Memory B cell (primary cell): ENCODE data around the gene EPB41L5.
A peak's percentile ranks its signal among the peaks of the same experiment; 100 is the strongest.
"Not testable (repeated sequence)": the region's sequence is repeated elsewhere in the genome, so short reads cannot be mapped to it uniquely, and the experiment has no call there.

Experiments
- ATAC-seq: fragments of 150-1000 bp; cut with Tn5 transposase; 2 replicates; pipeline ENCODE4 v1.10.0; 2021; ENCODE audit warnings: low read depth, mild to moderate bottlenecking, moderate library complexity
- DNase-seq, 2 donors: peaks; one replicate each; pipeline ENCODE4 v3.0.0; 2022; ENCODE audit warnings: low spot score in 2 of 2
- H3K27ac Mint-ChIP-seq: one replicate; pipeline ENCODE4 v1.8.0; 2022; ENCODE audit warnings: mild to moderate bottlenecking, moderate library complexity, mixed read lengths
- H3K27me3 Mint-ChIP-seq: one replicate; pipeline ENCODE4 v1.8.0; 2022; ENCODE audit warnings: mixed read lengths
- H3K36me3 Mint-ChIP-seq: one replicate; pipeline ENCODE4 v1.8.0; 2022; ENCODE audit warnings: mild to moderate bottlenecking, mixed read lengths
- H3K4me1 Mint-ChIP-seq: one replicate; pipeline ENCODE4 v1.8.0; 2022; ENCODE audit warnings: mixed read lengths
- H3K4me3 Mint-ChIP-seq: one replicate; pipeline ENCODE4 v1.8.0; 2022; ENCODE audit warnings: mild to moderate bottlenecking, moderate library complexity, mixed read lengths
- H3K9me3 Mint-ChIP-seq: one replicate; pipeline ENCODE4 v1.8.0; 2022; ENCODE audit warnings: mixed read lengths

The EPB41L5 gene

DNA sequence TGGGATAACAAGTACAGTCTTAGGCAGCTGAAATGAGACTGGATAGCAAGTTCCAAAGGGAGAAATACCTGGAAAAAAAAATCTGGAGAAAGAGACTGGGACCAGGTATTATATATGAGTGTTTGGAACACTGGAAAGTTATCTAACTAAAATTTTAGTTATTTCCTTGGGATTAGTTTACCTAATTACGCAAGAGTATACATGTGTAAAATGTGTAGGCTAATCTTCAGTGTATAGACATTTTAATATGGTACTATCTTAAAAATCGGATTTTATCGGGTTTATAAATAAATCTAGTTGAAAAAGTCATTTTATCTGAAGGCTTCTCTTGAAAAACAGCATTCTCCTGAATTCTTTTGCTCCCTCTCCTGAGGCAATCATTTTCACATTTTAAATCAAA is 3.9 kb downstream of the EPB41L5 start:
- Mint-ChIP-seq H3K4me3 (no peak overlapping the region), H3K27ac (no peak overlapping the region), H3K4me1 (peaks cover 23% of the 10 kb centered on the region), H3K36me3 (peaks cover 6% of the 10 kb centered on the region), H3K9me3 (no peaks in the 10 kb centered on the region), H3K27me3 (no peaks in the 10 kb centered on the region)
- ATAC-seq (no peak), DNase-seq (no peak)

GRCh38 chr2:120017201-120017600 is 4.3 kb downstream of the EPB41L5 start:
- Mint-ChIP-seq H3K27me3 (no peaks in the 10 kb centered on the region), H3K4me1 (peaks cover 23% of the 10 kb centered on the region)

DNA sequence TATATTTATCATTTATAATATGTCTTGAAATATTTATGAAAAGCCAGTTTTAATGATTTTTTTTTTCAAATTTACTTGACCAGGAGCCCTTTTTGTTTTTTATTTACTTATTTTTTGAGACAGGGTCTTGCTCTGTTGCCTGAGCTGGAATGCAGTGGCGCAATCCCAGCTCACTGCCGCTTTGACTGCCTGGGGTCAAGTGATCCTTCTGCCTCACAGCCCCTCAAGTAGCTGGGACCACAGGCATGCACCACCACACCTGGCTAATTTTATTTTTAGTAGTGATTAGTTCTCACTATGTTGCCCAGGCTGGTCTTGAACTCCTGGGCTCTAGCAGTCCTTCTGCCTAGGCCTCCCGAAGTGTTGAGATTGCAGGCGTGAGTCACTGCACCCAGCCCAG is 5.7 kb downstream of the EPB41L5 start:
- H3K27me3 Mint-ChIP-seq: no peaks in the 10 kb centered on the region
- ATAC-seq (no peak), DNase-seq (no peak)
- H3K27ac Mint-ChIP-seq: no peak overlapping the region
- peaks cover 15% of the 10 kb centered on the region for H3K36me3 Mint-ChIP-seq
- peaks cover 17% of the 10 kb centered on the region for H3K4me1 Mint-ChIP-seq
- H3K4me3 Mint-ChIP-seq: no peak overlapping the region
- H3K9me3 Mint-ChIP-seq: no peaks in the 10 kb centered on the region

More at GRCh38 chr2:120017201-120017600, 4.3 kb downstream of the EPB41L5 start:
- Mint-ChIP-seq H3K36me3 (peaks cover 7% of the 10 kb centered on the region), H3K9me3 (no peaks in the 10 kb centered on the region), H3K27ac (no peak overlapping the region), H3K4me3 (no peak overlapping the region)
- ATAC-seq (no peak), DNase-seq (no peak)

DNA sequence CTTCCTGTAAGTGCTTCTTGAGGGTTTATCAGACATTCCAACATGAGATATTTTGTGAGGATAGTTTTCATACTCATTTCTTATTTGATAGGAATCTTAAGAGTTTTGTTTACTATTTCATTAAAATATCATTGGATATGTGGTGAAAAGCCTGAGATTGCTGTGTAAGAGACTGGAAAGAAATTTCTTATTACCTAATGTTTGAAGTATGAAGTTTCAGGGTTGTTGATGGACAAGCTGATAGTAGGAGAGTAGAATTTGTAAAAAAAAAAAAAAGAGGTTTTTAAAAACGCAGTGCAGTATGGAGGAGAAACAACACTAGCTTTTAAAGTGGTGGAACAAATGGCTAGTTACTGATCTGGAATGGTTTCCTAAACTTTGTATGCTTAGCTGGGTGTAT is 7.7 kb downstream of the EPB41L5 start:
- no peaks in the 10 kb centered on the region for H3K27me3 Mint-ChIP-seq
- H3K4me1 Mint-ChIP-seq: peaks cover 11% of the 10 kb centered on the region
- peaks cover 26% of the 10 kb centered on the region for H3K36me3 Mint-ChIP-seq
- H3K4me3 Mint-ChIP-seq: no peak overlapping the region
- no peak overlapping the region for H3K27ac Mint-ChIP-seq
- ATAC-seq (no peak), DNase-seq (no peak)
- peaks cover 3% of the 10 kb centered on the region for H3K9me3 Mint-ChIP-seq

DNA sequence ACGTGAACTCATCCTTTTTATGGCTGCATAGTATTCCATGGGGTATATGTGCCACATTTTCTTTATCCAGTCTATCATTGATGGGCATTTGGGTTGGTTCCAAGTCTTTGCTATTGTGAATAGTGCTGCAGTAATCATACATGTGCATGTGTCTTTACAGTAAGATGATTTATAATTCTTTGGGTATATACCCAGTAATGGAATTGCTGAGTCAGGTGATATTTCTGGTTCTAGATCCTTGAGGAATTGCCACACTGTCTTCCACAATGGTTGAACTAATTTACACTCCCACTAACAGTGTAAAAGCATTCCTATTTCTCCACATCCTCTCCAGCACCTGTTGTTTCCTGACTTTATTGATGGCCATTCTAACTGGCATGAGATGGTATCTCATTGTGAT is 9.6 kb downstream of the EPB41L5 start:
- not testable (repeated sequence) for H3K27me3 Mint-ChIP-seq, H3K9me3 Mint-ChIP-seq, H3K4me3 Mint-ChIP-seq, H3K27ac Mint-ChIP-seq, DNase-seq, H3K4me1 Mint-ChIP-seq, ATAC-seq
- H3K36me3 Mint-ChIP-seq: peaks cover 32% of the 10 kb centered on the region

- Mint-ChIP-seq H3K9me3 (peaks cover 3% of the 10 kb centered on the region), H3K4me1 (peaks cover 4% of the 10 kb centered on the region), H3K36me3 (peaks cover 36% of the 10 kb centered on the region), H3K27ac (no peak overlapping the region), H3K27me3 (no peaks in the 10 kb centered on the region), H3K4me3 (no peak overlapping the region)
- DNase-seq (no peak), ATAC-seq (no peak)
Measured at GRCh38 chr2:120026890-120027289, 14.0 kb downstream of the EPB41L5 start.

DNA sequence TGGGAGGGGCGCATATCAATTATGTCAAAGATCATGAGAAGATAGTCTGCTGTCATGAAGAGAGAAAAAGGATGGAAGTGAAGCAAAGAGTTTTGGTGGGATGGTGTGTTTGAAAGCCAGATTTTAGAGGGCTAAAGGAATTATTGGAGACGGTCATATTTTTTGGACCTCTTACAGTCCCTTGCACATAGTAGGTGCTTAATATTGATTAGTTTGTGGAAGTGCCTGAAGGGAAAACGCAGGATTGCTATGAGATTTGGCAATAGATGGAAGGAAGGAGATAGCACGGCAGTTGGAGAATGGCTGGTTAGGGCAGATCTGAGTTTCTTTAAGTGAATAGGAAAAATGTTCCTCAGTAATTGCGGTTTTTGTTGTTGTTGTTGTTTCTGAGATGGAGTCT is 15.9 kb downstream of the EPB41L5 start:
- Mint-ChIP-seq H3K4me3 (no peak overlapping the region), H3K27ac (no peak overlapping the region), H3K36me3 (peaks cover 24% of the 10 kb centered on the region), H3K27me3 (no peaks in the 10 kb centered on the region), H3K9me3 (peaks cover 3% of the 10 kb centered on the region), H3K4me1 (peaks cover 4% of the 10 kb centered on the region)
- ATAC-seq (no peak), DNase-seq (no peak)

GRCh38 chr2:120029672-120030640 is 17.1 kb downstream of the EPB41L5 start:
- ATAC-seq (no peak), DNase-seq (no peak)
- peaks cover 6% of the 10 kb centered on the region for H3K4me1 Mint-ChIP-seq
- H3K27ac Mint-ChIP-seq: no peak overlapping the region
- H3K9me3 Mint-ChIP-seq: peaks cover 3% of the 10 kb centered on the region
- H3K4me3 Mint-ChIP-seq: no peak overlapping the region
- H3K36me3 Mint-ChIP-seq: peaks cover 19% of the 10 kb centered on the region
- no peaks in the 10 kb centered on the region for H3K27me3 Mint-ChIP-seq

- H3K4me3 Mint-ChIP-seq: no peak overlapping the region
- H3K4me1 Mint-ChIP-seq: peaks cover 5% of the 10 kb centered on the region
- H3K27ac Mint-ChIP-seq: no peak overlapping the region
- peaks cover 2% of the 10 kb centered on the region for H3K9me3 Mint-ChIP-seq
- no peaks in the 10 kb centered on the region for H3K27me3 Mint-ChIP-seq
- ATAC-seq (no peak), DNase-seq (no peak)
- peaks cover 12% of the 10 kb centered on the region for H3K36me3 Mint-ChIP-seq
Measured at GRCh38 chr2:120032297-120032696, 19.4 kb downstream of the EPB41L5 start.

- no peak for ATAC-seq
- DNase-seq: no peak
- Mint-ChIP-seq H3K36me3 (peaks cover 11% of the 10 kb centered on the region), H3K9me3 (peaks cover 4% of the 10 kb centered on the region), H3K4me3 (no peak overlapping the region), H3K27me3 (no peaks in the 10 kb centered on the region), H3K4me1 (peaks cover 7% of the 10 kb centered on the region), H3K27ac (no peak overlapping the region)
Measured at GRCh38 chr2:120034027-120034426, 21.1 kb downstream of the EPB41L5 start.

DNA sequence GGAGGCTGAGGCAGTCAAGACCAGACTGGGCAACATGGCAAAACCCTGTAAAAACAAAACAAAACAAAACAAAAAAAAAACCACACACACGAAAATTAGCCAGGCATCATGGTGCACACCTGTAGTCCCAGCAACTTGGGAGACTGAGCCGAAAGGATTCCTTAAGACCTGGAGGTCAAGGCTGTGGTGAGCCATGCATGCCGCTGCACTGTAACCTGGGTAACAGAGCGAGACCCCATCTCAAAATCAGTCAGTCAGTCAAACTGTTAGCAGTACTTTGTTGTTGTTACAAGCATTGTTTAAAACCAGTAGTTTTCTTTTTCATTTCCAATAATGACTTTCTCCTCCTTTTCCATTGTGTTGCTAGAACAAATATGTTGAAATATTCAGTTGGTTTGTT is 21.7 kb downstream of the EPB41L5 start:
- Mint-ChIP-seq H3K27ac (no peak overlapping the region), H3K9me3 (peaks cover 7% of the 10 kb centered on the region), H3K4me3 (no peak overlapping the region), H3K27me3 (no peaks in the 10 kb centered on the region), H3K4me1 (peaks cover 10% of the 10 kb centered on the region), H3K36me3 (peaks cover 12% of the 10 kb centered on the region)
- DNase-seq: no peak
- ATAC-seq: no peak

GRCh38 chr2:120036145-120036544 is 23.3 kb downstream of the EPB41L5 start:
- peaks cover 8% of the 10 kb centered on the region for H3K36me3 Mint-ChIP-seq
- H3K27ac Mint-ChIP-seq: no peak overlapping the region
- H3K27me3 Mint-ChIP-seq: no peaks in the 10 kb centered on the region
- peaks cover 7% of the 10 kb centered on the region for H3K9me3 Mint-ChIP-seq
- H3K4me3 Mint-ChIP-seq: no peak overlapping the region
- peaks cover 10% of the 10 kb centered on the region for H3K4me1 Mint-ChIP-seq
- DNase-seq: no peak
- ATAC-seq: no peak

- DNase-seq: no peak
- Mint-ChIP-seq H3K36me3 (peaks cover 9% of the 10 kb centered on the region), H3K27me3 (no peaks in the 10 kb centered on the region), H3K4me1 (peaks cover 12% of the 10 kb centered on the region), H3K4me3 (no peak overlapping the region), H3K9me3 (peaks cover 7% of the 10 kb centered on the region), H3K27ac (no peak overlapping the region)
- ATAC-seq: no peak
Measured at GRCh38 chr2:120037995-120038541, 25.2 kb downstream of the EPB41L5 start.

DNA sequence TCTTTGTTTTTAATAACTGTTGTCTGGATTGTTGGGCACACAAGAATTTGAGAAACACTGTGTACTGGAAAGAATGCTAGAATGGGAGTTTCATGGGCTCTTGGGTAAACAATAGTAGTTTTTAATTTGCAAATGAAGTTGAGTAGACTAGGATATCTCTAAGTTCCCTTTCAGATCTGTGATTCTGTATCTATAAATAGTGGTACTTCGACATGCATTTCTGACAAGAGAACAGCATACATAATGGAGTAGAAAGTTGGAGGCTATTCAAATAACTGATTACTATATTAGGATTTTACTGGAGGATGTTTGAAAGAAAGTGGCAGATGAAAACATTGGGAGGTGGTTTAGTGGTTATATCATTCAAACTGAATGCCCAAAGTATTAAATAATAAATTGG is 29.5 kb downstream of the EPB41L5 start:
- Mint-ChIP-seq H3K4me1 (peaks cover 7% of the 10 kb centered on the region), H3K4me3 (no peak overlapping the region), H3K27ac (peak overlapping the region; percentile 31), H3K9me3 (peaks cover 8% of the 10 kb centered on the region), H3K27me3 (no peaks in the 10 kb centered on the region), H3K36me3 (peaks cover 13% of the 10 kb centered on the region)
- DNase-seq: no peak
- ATAC-seq: no peak
